ENCODE data around the gene DLG1. TPM values are rescaled to one million over a fixed set of nuclear protein-coding genes. Genes with fewer than 3 reads are reported as not detected.

Gene DLG1
- total RNA-seq, 2 experiments from 2014 or later, result 48.9 to 95.1 TPM

DNA sequence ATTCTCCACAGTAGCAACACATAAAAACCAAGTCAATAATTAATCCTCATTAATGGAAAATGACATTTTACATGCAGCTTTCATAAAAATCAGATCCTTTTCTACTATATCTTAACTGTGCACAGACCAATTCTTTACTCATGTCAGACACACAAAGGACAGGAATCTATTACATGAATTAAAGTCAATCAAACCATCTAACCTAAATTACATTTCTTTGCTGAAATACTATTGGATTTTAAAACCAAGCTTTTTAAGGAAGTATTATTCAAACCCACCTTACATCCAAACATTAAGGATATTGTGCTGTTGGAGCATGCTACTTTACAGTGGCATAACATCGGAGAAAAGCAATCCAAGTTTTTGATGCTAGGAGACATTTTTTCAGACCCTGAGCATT is 72.8 kb downstream of the DLG1 start:
- intact Hi-C loops (cut with micrococcal nuclease; ENCODE audit: unreplicated experiment), result loop anchor here (2.0 kb wide), 1 partner anchor 285 kb away; no protein-coding TSS in a partner anchor
- POLR2A ChIA-PET, result interaction anchor here (1.0 kb wide), 1 partner anchor 10 kb away, joined by 3 read pairs; no protein-coding TSS in a partner anchor
- Histone ChIP-seq H3K4me1 (ENCODE audit: insufficient read depth, low read length, poor library complexity, severe bottlenecking) (peaks cover 6% of the 10 kb centered on the region), H3K9me3 (ENCODE audit: low read length) (no peaks in the 10 kb centered on the region), H3K4me2 (ENCODE audit: low read length) (no peak overlapping the region), H3K9me2 (ENCODE audit: insufficient read depth, low read length) (no peaks in the 10 kb centered on the region), H3K4me3 (ENCODE audit: low read depth, low read length, poor library complexity, severe bottlenecking) (no peak overlapping the region), H3K79me2 (ENCODE audit: insufficient read depth, low read depth, low read length) (peaks cover 64% of the 10 kb centered on the region), H4K20me1 (ENCODE audit: insufficient read depth, low read length) (peaks cover 40% of the 10 kb centered on the region), H3K27ac (ENCODE audit: low read depth, low read length, poor library complexity, severe bottlenecking) (no peak overlapping the region), H2AFZ (ENCODE audit: low read length) (no peak overlapping the region), H3K36me3 (ENCODE audit: insufficient read depth, low read length) (no peaks in the 10 kb centered on the region)
- DNase-seq (ENCODE audit: low spot score), result no peak
- CTCF ChIA-PET (ENCODE audit: unreplicated experiment), result no interaction called here
- no TSS peak for BruUV-seq (replicated peaks)
- TF ChIP-seq, protein P1, sequence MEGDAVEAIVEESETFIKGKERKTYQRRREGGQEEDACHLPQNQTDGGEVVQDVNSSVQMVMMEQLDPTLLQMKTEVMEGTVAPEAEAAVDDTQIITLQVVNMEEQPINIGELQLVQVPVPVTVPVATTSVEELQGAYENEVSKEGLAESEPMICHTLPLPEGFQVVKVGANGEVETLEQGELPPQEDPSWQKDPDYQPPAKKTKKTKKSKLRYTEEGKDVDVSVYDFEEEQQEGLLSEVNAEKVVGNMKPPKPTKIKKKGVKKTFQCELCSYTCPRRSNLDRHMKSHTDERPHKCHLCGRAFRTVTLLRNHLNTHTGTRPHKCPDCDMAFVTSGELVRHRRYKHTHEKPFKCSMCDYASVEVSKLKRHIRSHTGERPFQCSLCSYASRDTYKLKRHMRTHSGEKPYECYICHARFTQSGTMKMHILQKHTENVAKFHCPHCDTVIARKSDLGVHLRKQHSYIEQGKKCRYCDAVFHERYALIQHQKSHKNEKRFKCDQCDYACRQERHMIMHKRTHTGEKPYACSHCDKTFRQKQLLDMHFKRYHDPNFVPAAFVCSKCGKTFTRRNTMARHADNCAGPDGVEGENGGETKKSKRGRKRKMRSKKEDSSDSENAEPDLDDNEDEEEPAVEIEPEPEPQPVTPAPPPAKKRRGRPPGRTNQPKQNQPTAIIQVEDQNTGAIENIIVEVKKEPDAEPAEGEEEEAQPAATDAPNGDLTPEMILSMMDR (conservative IDR thresholded peaks at IDR 0.05; ENCODE audit: low read length), result no peak
- TF ChIP-seq EZH2phosphoT487 (IDR thresholded peaks at IDR 0.05; ENCODE audit: borderline replicate concordance, low read depth, low read length), result no peak

DNA sequence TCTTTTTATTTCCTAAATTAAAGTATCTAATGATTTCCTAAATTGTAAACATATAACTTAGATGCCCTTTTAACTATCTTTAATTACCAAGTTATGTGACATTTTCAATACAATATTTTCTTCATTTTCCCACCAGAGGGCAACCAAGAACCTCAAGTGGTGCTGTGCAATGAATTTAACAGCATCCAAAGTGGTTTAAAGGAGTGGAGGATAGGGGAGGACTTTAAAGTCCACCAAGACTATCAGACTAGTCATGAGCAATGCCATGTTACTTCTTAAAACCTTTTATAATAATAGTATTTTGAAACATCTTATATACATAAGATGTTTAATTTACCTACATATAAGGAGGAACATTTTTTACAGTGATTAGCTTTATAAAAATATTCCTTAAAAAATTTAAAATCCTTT is 74.4 kb downstream of the DLG1 start:
- Histone ChIP-seq H3K27ac (ENCODE audit: low read depth, low read length, poor library complexity, severe bottlenecking) (no peak overlapping the region), H3K36me3 (ENCODE audit: insufficient read depth, low read length) (no peaks in the 10 kb centered on the region), H3K9me3 (ENCODE audit: low read length) (no peaks in the 10 kb centered on the region), H2AFZ (ENCODE audit: low read length) (no peak overlapping the region), H4K20me1 (ENCODE audit: insufficient read depth, low read length) (peaks cover 40% of the 10 kb centered on the region), H3K4me3 (ENCODE audit: low read depth, low read length, poor library complexity, severe bottlenecking) (no peak overlapping the region), H3K4me1 (ENCODE audit: insufficient read depth, low read length, poor library complexity, severe bottlenecking) (peaks cover 6% of the 10 kb centered on the region), H3K4me2 (ENCODE audit: low read length) (no peak overlapping the region), H3K9me2 (ENCODE audit: insufficient read depth, low read length) (no peaks in the 10 kb centered on the region), H3K79me2 (ENCODE audit: insufficient read depth, low read depth, low read length) (peaks cover 64% of the 10 kb centered on the region)
- BruUV-seq (replicated peaks), result no TSS peak
- intact Hi-C loops (cut with micrococcal nuclease; ENCODE audit: unreplicated experiment), result loop anchor here (2.0 kb wide), 1 partner anchor 287 kb away; no protein-coding TSS in a partner anchor
- ChIA-PET CTCF (ENCODE audit: unreplicated experiment) (no interaction called here), POLR2A (interaction anchor here (0.7 kb wide), 1 partner anchor 86 kb away, joined by 3 read pairs; no protein-coding TSS in a partner anchor)
- TF ChIP-seq, protein P1 (conservative IDR thresholded peaks at IDR 0.05; ENCODE audit: low read length), result peak; percentile 89
- no peak for TF ChIP-seq EZH2phosphoT487 (IDR thresholded peaks at IDR 0.05; ENCODE audit: borderline replicate concordance, low read depth, low read length)
- peak; percentile 67 for DNase-seq (ENCODE audit: low spot score)

DNA sequence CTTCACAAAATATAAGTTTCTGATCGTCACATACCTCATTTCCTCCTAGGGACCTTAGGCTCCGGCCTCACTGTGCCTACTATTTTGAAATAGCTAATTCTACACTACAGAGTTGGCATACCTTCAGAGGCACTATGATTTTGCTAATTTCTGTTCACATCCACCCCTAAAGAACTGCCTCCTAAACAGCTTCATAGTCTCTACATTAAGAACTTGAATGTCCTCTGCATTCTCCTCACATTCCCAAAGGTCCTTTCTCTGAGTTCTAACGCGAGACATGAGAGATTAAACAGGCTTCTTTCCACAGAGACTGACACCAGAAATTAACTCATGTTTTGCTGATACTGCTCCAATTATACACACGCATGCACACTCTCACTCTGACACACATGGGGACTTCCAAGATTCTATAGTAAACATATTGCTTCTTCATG is 75.5 kb downstream of the DLG1 start:
- no peak for DNase-seq (ENCODE audit: low spot score)
- TF ChIP-seq, protein P1 (conservative IDR thresholded peaks at IDR 0.05; ENCODE audit: low read length), result no peak
- TF ChIP-seq EZH2phosphoT487 (IDR thresholded peaks at IDR 0.05; ENCODE audit: borderline replicate concordance, low read depth, low read length), result no peak
- Histone ChIP-seq H4K20me1 (ENCODE audit: insufficient read depth, low read length) (peaks cover 40% of the 10 kb centered on the region), H3K4me2 (ENCODE audit: low read length) (no peak overlapping the region), H3K9me2 (ENCODE audit: insufficient read depth, low read length) (no peaks in the 10 kb centered on the region), H3K4me1 (ENCODE audit: insufficient read depth, low read length, poor library complexity, severe bottlenecking) (peaks cover 6% of the 10 kb centered on the region), H3K4me3 (ENCODE audit: low read depth, low read length, poor library complexity, severe bottlenecking) (no peak overlapping the region), H3K27ac (ENCODE audit: low read depth, low read length, poor library complexity, severe bottlenecking) (no peak overlapping the region), H2AFZ (ENCODE audit: low read length) (no peak overlapping the region), H3K36me3 (ENCODE audit: insufficient read depth, low read length) (no peaks in the 10 kb centered on the region), H3K9me3 (ENCODE audit: low read length) (no peaks in the 10 kb centered on the region), H3K79me2 (ENCODE audit: insufficient read depth, low read depth, low read length) (peaks cover 63% of the 10 kb centered on the region)
- BruUV-seq (replicated peaks), result no TSS peak
- intact Hi-C loops (cut with micrococcal nuclease; ENCODE audit: unreplicated experiment), result no loop called here
- ChIA-PET POLR2A (interaction anchor here (0.5 to 1.4 kb wide), 4 partner anchors 8 to 114 kb away, joined by 3 to 4 read pairs (median 4); no protein-coding TSS in a partner anchor), CTCF (ENCODE audit: unreplicated experiment) (no interaction called here)
